MG63 (cell line): ENCODE measurements around the gene HOXB6. TPM values are rescaled to one million over a fixed set of nuclear protein-coding genes. Genes with fewer than 3 reads are reported as not detected.

Experiments used
- DNase-seq: peaks from one replicate; pipeline ENCODE4 v3.0.0-alpha.2; 2020
- H3K27me3 ChIP-seq: fragments of 250-450 bp; sonication (Bioruptor Pico); 2 replicates; pipeline ENCODE4 v1.5.1; 2020; ENCODE audit warnings: mild to moderate bottlenecking, moderate library complexity
- H3K36me3 ChIP-seq: fragments of 250-450 bp; sonication (Bioruptor Pico); 2 replicates; pipeline ENCODE4 v1.5.1; 2020; ENCODE audit warnings: mild to moderate bottlenecking, moderate library complexity
- H3K4me3 ChIP-seq: fragments of 250-450 bp; sonication (Bioruptor Pico); 2 replicates; pipeline ENCODE4 v1.5.1; 2020; ENCODE audit warnings: mild to moderate bottlenecking, moderate library complexity
- H3K9me3 ChIP-seq: fragments of 250-450 bp; sonication (Bioruptor Pico); 2 replicates; pipeline ENCODE4 v1.5.1; 2020; ENCODE audit warnings: mild to moderate bottlenecking, moderate library complexity
- total RNA-seq: library from RNA; depleted of rRNA; stranded (reverse); fragments of >200 nt; shearing (Covaris generic); gene quantifications from 2 replicates; pipeline ENCODE4 v1.2.3, GENCODE V29; 2014; ENCODE audit warnings: low replicate concordance; rRNA removed

HOXB6 gene
- total RNA-seq = 7.0 and 7.7 TPM in 2 replicates

DNA sequence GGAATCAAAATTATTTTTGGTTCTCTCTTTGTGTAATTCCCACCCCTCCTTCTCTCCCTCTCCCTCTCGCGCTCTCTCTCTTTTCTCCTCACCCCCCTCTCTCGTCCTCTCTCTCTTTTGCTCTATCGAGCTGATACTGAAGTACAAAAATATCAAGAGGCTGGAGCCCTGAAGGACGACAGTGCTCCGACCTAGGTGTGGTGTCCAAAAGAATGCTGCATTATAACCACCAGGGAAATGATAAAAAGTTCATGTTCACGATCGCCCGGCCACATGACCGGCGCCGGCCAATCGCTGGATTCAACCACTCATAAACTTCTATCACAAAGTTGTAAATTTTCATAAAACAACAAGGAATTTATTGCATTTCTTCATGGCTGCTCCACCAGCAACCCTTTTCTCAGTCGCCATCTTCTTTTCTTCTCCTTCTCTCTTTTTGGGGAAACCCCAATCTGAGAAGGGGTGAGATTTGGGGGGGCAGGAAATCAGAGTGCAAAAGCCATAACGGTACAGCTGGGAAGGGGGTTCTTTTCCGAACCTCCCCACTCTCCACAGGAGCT lies at the start of gene HOXB6:
Gene HOXB6 (minus strand): TSS at position 217 of the 560 bp plus-strand sequence. CDS start 6,836 bp downstream, outside the sequence.
- peak; percentile 74 for DNase-seq
- Histone ChIP-seq H3K4me3 (peak within 1 kb of the TSS; percentile 79), H3K27me3 (no peaks in the 10 kb centered on the region), H3K9me3 (no peaks in the 10 kb centered on the region), H3K36me3 (peaks cover 10% of the 10 kb centered on the region)

DNA sequence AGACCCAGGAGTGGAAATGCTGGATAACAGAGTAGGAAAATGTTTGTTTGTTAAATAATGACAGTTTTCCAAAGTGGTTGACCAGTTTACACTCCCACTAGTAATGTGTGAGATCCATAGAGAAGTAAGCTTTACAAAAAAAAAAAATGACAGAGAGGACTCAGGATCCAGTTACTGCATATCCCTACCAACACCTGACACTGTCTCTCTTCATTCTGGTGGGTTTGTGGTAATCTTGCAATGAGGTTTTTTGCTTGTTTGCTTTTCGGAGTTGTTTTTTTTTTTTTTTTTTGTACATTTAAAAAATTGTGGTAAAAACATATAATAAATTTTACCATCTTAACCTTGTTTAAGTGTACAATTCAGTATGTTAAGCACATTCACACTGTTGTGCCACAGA lies 45.0 kb upstream of the HOXB6 start:
- H3K27me3 ChIP-seq = no peaks in the 10 kb centered on the region
- peaks cover 5% of the 10 kb centered on the region for H3K36me3 ChIP-seq
- peaks cover 7% of the 10 kb centered on the region for H3K9me3 ChIP-seq
- no peak overlapping the region for H3K4me3 ChIP-seq
- no peak for DNase-seq

DNA sequence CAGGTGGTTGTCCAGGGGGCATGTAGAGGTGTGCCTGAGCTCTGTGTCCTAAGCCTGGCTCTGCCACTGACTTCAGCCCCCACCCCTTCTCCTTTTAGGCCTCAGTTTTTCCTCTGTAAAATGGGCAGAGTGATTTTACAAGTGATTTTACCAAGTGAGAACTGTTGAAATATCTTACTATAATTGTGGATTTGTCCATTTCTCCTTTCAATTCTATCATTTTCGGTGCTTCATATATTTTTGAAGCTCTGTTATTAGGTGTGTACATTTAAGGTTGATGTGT lies 43.1 kb upstream of the HOXB6 start:
- no peaks in the 10 kb centered on the region for H3K27me3 ChIP-seq
- peaks cover 7% of the 10 kb centered on the region for H3K9me3 ChIP-seq
- DNase-seq = no peak
- peak overlapping the region; percentile 94 for H3K4me3 ChIP-seq
- H3K36me3 ChIP-seq = peaks cover 20% of the 10 kb centered on the region

DNA sequence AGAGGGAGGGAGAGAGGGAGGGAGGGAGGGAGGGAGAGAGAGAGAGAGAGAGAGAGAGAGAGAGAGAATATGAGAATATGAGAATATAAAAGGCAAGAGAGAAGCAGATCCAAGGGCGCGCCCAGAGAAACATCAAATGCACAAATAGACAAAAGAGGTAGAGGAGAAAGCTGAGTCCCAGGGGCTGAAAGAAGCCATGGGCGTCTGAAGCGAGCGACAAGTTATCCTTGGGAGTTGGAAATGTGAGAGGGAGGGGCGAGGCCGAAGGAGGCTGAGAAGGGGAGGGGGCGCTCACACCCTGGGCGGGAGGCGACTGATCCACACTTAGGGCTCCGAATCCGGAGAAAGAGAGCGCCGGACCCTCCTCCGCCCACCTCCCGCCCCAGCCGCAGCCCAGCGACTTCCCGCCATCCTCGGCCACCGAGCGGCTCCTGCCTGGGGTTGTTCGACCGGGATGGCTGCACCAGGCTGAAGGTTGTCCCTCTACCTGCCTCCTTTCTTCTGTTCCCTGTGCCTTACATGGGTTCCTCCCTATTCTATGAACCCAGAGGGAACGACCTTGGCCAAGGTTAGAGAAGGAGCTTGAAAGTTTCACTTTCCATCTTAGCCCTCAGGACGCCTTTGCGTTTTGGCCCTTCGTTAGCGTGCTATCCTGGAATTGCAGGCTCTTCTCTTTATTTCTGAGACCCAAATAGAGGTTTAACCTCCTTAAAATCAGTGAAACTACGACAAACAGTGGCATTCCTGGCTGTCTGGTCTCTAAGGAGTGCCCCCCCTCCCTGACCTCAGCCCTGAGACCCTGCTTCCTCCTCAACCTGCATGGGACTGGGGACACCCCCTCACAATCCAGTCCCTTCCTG lies 42.5 kb upstream of the HOXB6 start:
- Histone ChIP-seq H3K27me3 (no peaks in the 10 kb centered on the region), H3K4me3 (peak overlapping the region; percentile 94), H3K9me3 (peaks cover 4% of the 10 kb centered on the region), H3K36me3 (peaks cover 26% of the 10 kb centered on the region)
- DNase-seq = peak; percentile 58

DNA sequence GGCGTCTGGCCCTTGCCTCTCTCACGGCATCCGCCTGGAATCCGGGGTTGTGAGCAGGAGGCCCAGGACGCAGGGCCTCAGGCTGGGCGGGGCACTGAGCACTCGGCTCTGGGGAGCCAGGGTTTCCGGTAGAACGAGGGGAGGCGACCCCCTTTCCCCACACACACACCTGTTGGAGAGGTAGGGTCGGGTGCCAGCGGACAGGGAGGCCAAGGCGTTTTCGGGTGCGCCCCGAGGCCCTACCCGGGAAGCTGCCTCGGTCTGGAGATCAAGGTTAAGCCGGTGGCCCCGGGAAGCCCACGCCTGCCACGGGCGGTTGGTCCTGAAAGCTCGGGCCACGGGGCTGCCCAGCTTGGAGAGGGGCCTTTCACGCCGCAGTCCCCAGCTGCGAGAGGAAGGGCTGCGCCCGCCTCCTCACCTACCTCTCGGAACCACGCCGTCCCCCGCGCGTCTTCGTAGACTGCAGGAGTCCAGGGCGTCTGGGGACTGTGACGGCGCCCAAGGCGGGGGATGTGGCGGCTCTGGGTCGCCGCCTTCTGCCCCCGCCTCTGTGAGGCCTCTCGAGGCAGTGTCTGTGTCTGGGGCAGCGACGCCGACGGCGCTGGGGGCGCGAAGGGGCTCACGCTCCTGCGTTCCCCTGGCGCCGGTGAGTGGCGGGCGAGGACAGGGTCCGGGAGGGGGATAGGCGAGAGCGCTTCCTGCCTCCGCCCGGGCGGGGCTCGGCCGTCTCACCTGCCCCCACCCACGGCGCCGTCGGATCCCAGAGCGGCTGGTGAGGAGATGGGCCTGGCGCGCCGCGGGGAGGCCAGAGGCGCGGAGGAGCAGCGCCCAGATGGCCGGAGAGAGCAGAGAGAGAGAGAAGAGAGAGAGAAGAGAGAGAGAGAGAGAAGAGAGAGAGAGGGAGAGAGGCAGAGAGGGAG lies 41.7 kb upstream of the HOXB6 start:
- DNase-seq = peak; percentile 89
- Histone ChIP-seq H3K4me3 (peak overlapping the region; percentile 94), H3K27me3 (no peaks in the 10 kb centered on the region), H3K36me3 (peaks cover 34% of the 10 kb centered on the region), H3K9me3 (no peaks in the 10 kb centered on the region; the same call in 1 of the 2 replicates)

DNA sequence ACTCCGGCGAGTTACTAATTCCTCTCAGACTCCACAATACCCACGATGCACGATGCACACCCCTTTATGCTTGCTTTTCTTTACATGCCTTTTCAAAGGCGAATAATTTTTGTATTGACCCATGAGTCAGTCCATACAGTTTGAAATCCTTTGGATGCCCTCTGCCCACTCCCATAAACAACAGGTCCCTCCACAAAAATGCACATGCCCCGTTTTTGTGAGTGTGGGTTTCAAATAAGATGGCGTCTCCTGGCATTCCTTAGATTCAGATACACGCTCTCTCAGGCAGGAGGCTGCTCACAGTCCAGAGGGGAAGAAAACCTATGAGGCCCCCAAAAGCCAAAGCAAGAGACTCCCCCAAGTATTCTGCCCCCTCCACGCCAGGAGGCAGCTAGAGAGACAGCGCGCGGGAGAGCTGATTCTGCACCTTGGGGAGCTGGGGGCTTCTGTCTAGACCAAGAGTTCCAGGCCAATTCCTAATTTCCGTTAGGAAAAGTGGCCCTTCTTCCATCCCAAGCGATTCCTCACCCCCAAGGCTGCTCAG lies 40.9 kb upstream of the HOXB6 start:
- H3K9me3 ChIP-seq = no peaks in the 10 kb centered on the region; the same call in 1 of the 2 replicates
- no peaks in the 10 kb centered on the region for H3K27me3 ChIP-seq
- H3K4me3 ChIP-seq = peak overlapping the region; percentile 94
- H3K36me3 ChIP-seq = peaks cover 42% of the 10 kb centered on the region
- DNase-seq = no peak

DNA sequence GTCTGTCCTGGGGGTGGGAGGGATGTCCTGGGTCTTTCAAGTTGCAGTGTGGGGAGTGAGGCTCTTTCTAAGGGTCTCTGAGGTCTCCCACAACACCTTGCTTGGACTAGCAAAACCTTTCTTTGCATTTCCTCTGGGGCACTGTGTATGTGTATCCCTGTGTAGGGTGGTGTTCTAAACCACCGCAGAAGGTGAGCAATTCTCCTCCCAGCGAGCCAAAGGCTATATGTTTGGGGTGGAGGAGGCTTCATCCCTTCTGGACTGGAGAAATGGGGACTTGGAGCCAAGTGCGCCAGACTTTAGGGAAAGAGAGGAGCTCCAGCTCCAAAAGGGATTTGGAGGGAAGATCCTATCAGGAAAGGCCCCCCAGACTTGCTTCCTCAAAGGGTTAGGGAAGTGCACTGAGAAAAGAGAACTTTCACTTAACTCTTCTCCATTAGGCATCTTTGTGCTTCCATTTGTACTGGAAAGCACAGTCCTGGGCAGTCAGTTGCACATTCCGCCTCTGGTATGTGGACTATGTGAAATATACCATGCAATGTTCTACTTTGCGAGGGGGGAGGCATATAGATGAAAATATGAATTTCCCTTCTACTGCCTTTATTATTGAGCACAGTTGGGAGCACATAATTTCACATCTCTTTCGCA lies 40.2 kb upstream of the HOXB6 start:
- Histone ChIP-seq H3K36me3 (peaks cover 42% of the 10 kb centered on the region), H3K4me3 (peak overlapping the region; percentile 94), H3K27me3 (no peaks in the 10 kb centered on the region), H3K9me3 (no peaks in the 10 kb centered on the region; the same call in 1 of the 2 replicates)
- DNase-seq = no peak

DNA sequence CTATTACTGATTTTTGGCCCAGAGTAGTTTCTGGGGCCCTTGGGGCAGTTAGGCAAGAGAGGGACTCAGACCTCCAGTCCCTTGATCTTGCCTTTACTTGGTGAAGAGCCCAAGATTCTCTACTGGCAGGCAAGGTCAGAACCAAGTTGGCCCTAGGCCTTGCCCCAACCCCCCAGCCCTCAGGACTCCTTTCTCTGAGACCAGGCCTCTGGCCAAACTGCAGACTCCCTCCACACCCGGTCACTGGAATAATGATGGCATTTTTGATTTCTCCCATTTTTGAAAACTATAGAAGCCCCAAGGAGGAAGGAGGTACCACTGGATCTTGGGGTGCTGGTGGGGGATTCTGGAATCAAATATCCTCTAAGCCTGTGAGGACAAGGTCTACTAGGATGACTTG lies 39.4 kb upstream of the HOXB6 start:
- H3K4me3 ChIP-seq = no peak overlapping the region
- H3K9me3 ChIP-seq = no peaks in the 10 kb centered on the region; the same call in 1 of the 2 replicates
- no peaks in the 10 kb centered on the region for H3K27me3 ChIP-seq
- DNase-seq = peak; percentile 21
- H3K36me3 ChIP-seq = peaks cover 44% of the 10 kb centered on the region

DNA sequence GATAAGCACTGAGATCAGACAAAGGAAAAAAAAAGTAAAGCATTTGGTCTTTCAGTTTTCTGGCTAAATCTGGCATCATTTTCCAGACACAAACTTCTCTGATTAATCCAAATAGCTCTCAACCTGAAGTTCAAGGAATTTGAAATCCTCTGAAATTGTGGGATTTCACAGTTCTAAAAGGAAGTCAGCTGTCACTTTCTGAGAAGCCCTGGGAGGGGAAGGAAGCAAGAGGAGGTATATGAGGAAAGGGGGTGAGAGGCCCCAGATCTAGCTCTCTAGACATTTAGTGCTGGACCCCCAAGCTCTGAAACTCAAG lies 38.9 kb upstream of the HOXB6 start:
- no peak overlapping the region for H3K4me3 ChIP-seq
- no peak for DNase-seq
- H3K27me3 ChIP-seq = no peaks in the 10 kb centered on the region
- H3K9me3 ChIP-seq = no peaks in the 10 kb centered on the region; the same call in 1 of the 2 replicates
- peaks cover 49% of the 10 kb centered on the region for H3K36me3 ChIP-seq

DNA sequence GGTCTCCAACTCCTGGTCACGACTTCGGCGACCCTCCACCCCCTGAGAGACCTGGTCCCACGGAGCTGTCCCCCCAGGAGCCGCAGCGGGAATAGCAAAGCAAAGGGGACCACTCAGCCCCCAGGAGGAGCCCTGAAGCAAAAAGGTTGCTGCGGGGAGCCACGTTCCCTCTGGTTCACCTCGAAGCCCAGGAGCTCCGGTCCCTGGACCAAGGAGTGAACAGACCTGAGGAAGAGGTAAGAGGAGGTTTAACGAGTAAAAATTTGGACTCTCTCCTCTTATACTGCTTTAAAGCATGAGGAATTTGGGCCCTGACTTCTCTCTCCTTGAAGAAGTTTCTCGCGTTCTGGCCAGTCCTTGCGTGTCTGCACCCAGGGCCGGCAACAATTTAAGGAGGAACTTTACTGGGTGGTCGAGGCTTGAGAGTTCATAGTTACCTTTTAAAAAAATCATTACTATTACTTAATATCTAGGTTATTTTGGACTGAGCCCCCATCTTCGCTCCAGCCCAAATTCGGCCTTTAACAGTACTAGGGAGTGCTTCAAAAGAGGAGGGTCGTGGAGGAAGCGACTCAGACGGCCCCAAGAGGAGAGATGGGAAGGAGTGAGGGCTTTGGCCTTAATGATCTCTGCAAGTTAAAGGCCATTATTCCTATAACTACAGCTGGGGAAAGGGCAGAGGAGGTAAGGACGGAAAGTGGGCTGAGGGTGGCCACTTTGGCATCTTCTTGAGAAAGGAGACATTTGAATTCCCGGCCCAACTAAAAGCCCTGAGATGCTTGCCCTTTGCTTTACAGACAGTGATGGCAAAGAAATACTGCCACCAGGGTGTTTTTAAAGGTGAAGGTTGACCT lies 38.3 kb upstream of the HOXB6 start:
- Histone ChIP-seq H3K36me3 (peaks cover 52% of the 10 kb centered on the region), H3K4me3 (no peak overlapping the region), H3K9me3 (no peaks in the 10 kb centered on the region; the same call in 1 of the 2 replicates), H3K27me3 (no peaks in the 10 kb centered on the region)
- DNase-seq = no peak

DNA sequence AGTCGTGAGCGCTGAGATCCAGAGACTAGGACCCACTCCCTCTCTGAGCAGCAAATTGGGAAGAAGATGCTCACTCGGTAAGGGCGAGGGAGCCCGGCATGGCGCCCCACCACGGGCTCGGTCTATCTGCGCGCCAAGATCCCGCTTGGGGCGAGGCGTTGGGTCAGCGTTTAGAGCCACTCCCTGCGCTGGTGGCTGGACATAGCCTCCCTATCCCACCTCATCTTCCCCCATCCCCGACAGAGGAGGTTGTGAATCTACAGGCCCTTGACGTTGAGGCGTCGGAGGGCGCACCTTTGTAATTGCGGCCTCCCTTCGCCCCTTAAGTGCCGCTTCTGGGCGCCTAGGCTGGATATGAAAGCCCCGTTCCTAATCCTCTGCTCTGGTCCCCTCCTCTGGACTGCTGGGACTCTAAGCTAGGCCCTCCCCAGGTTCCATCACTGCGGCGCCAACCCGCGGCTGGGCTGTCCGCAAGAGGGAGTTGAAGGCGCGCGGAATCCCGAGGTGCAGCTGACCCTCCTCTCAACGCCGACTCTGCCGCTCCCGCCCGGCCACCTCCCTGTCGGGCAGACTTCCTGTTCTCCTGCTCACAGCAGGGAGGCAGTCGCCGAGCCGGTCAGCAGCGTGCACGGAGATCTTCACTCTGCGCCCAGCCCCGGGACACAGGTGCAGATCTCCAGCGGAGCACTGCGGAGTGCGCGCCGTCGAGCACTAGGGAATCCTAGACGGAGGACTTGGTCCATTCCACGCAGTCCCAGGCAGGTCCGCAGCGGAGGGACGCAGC lies 37.5 kb upstream of the HOXB6 start:
- H3K27me3 ChIP-seq = no peaks in the 10 kb centered on the region
- H3K4me3 ChIP-seq = no peak overlapping the region
- H3K9me3 ChIP-seq = no peaks in the 10 kb centered on the region; the same call in 1 of the 2 replicates
- peaks cover 60% of the 10 kb centered on the region for H3K36me3 ChIP-seq
- no peak for DNase-seq

DNA sequence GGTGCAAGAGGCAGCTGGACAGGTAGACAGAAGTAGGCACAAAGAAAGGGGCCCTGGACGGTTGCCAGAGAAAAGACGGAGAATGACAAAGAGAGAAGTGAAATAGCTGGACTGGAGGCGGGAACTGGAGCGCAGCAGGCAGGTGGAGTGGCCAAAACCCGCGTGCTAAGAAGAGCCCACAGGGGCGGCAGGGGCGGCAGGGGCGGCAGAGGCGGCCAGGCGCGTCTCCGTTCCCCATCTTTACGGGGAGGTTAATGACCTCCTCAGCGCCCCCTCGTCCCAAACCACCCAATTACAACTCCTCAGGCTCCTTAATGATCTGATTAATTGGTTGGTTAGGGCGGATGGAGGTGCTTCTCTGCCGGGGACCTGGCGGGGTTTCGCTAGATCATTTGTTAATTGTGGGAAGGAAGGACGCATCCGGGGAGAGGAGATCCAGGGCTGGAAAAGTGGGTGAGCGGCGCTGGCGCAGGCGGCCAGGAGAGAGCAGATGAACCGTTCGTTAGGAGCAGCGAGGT lies 36.8 kb upstream of the HOXB6 start:
- Histone ChIP-seq H3K4me3 (no peak overlapping the region), H3K36me3 (peaks cover 67% of the 10 kb centered on the region), H3K9me3 (no peaks in the 10 kb centered on the region; the same call in 1 of the 2 replicates), H3K27me3 (no peaks in the 10 kb centered on the region)
- no peak for DNase-seq

DNA sequence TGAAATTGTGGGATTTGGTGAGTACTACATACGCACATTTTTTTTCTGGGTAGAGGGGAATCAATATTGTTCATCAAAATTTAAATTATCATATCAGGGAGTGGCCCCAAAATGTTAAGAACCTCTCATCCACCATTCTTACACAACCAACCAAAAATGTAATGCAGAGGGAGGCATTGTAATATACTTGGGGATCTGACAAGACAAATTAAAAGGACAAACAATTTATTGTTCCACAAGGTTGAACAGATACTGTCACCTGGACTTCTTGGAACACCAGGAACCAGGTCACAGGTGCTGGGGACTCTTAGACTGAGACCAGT lies 36.0 kb upstream of the HOXB6 start:
- H3K27me3 ChIP-seq = no peaks in the 10 kb centered on the region
- DNase-seq = no peak

DNA sequence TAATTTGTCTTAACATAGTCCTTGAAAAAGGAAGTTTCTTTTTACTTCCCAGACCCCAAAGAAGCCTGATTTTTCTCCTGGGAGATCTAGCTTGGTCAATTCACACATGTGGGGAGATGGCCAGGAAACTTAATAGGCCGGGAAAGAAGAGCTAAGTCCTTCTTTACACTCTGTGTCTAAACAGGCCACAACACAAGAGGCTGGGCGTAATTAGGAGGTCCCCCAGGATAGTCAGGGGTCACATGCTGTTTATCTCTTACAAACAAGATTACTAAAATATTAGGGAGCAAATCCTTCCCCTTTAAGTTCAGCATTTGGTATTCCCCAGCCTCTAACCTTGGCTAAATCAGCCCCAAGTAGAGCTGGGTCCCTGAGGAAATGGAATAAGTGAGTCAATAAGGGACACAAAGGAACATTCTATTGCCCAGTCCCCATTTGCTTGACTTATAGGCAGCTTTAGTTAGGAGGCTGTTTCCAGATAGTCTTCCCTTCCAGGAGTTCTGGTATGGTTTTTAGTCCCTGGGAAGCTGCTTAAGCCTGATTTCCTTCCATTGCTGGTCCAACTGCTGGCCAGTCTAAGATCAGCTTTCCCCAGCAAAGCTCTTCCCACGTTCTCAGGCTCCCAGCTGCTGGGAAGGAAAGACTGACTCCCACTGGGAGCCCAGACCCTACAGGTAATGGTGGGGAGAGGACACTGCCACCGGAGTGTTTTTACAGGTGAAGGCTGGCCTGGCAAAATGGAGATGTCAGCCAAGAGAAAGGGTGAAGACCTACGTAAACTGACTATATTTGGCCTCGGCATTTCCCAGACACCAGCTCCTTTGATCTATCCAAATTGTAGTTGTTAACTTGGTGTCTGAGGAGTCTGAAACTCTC lies 35.4 kb upstream of the HOXB6 start:
- Histone ChIP-seq H3K9me3 (no peaks in the 10 kb centered on the region), H3K4me3 (no peak overlapping the region), H3K36me3 (peaks cover 74% of the 10 kb centered on the region), H3K27me3 (no peaks in the 10 kb centered on the region)
- no peak for DNase-seq

More for the DNA sequence above, 36.0 kb upstream of the HOXB6 start:
- Histone ChIP-seq H3K4me3 (no peak overlapping the region), H3K9me3 (no peaks in the 10 kb centered on the region), H3K36me3 (peaks cover 68% of the 10 kb centered on the region)
